NCI-H345 treated with DMSO at 0.1 percent for 48 hours (cell line): ENCODE measurements around the gene HELZ.
"Not testable (repeated sequence)": the region's sequence is repeated elsewhere in the genome, so short reads cannot be mapped to it uniquely, and the experiment has no call there.

ENCODE experiments used
- DNase-seq: peaks from one replicate; lab custom pipeline; 2025; ENCODE audit not compliant: unreplicated experiment; lab: John Stamatoyannopoulos, UW

Gene HELZ

GRCh38 chr17:67245073-67245693 is at the start of gene HELZ:
Gene HELZ (minus strand): TSS chr17:67245196. CDS start chr17:67218804, 26,392 bp downstream.
- DNase-seq: peak; percentile 79

GRCh38 chr17:67293251-67294203 is 48.5 kb upstream of the HELZ start:
- no peak for DNase-seq

GRCh38 chr17:67290711-67291291 is 45.8 kb upstream of the HELZ start:
- DNase-seq: no peak

- no peak for DNase-seq
Measured at GRCh38 chr17:67290244-67290643, 45.2 kb upstream of the HELZ start.

GRCh38 chr17:67289181-67289876 is 44.3 kb upstream of the HELZ start:
- DNase-seq: no peak

GRCh38 chr17:67286826-67287225 is 41.8 kb upstream of the HELZ start:
- DNase-seq: not testable (repeated sequence)

GRCh38 chr17:67285360-67285759 is 40.4 kb upstream of the HELZ start:
- DNase-seq: no peak

GRCh38 chr17:67283731-67284516 is 38.9 kb upstream of the HELZ start:
- no peak for DNase-seq

- DNase-seq: no peak
Measured at GRCh38 chr17:67281743-67282142, 36.7 kb upstream of the HELZ start.

- no peak for DNase-seq
Measured at GRCh38 chr17:67281053-67281452, 36.1 kb upstream of the HELZ start.

- no peak for DNase-seq
Measured at GRCh38 chr17:67280279-67280678, 35.3 kb upstream of the HELZ start.

GRCh38 chr17:67279115-67279514 is 34.1 kb upstream of the HELZ start:
- no peak for DNase-seq

- DNase-seq: no peak
Measured at GRCh38 chr17:67278363-67278762, 33.4 kb upstream of the HELZ start.

- no peak for DNase-seq
Measured at GRCh38 chr17:67276075-67276474, 31.1 kb upstream of the HELZ start.

- DNase-seq: no peak
Measured at GRCh38 chr17:67274466-67274865, 29.5 kb upstream of the HELZ start.

- DNase-seq: no peak
Measured at GRCh38 chr17:67273900-67274299, 28.9 kb upstream of the HELZ start.

GRCh38 chr17:67272312-67273047 is 27.5 kb upstream of the HELZ start:
- DNase-seq: no peak

- DNase-seq: not testable (repeated sequence)
Measured at GRCh38 chr17:67271187-67271586, 26.2 kb upstream of the HELZ start.

GRCh38 chr17:67270416-67270815 is 25.4 kb upstream of the HELZ start:
- no peak for DNase-seq

GRCh38 chr17:67266496-67266895 is 21.5 kb upstream of the HELZ start:
- no peak for DNase-seq
